IMR-90 (cell line): ENCODE data around the gene SERPINA9. TPM values are rescaled to one million over a fixed set of nuclear protein-coding genes. Genes with fewer than 3 reads are reported as not detected.

Source experiments
- ATAC-seq: fragments of 200-7000 bp; cut with Tn5 transposase; 2 replicates; pipeline ENCODE4 v1.9.1; 2020; ENCODE audit warnings: low read depth, mild to moderate bottlenecking, moderate library complexity
- BruUV-seq: library from RNA; stranded (reverse); fragments of 400-500 nt; replicated peaks from 2 replicates; lab custom pipeline; 2021; lab: Mats Ljungman, UMichigan
- CTCF ChIA-PET: fragments of 300-600 bp; formaldehyde crosslinking; extraction: SDS; loops from one replicate; lab custom pipeline; 2021; ENCODE audit warnings: antibody characterized with exemption; lab: Yijun Ruan, JAX
- POLR2A ChIA-PET: fragments of 300-600 bp; sonication (Branson Sonifier 250); formaldehyde crosslinking; loops from one replicate; lab custom pipeline; 2022; ENCODE audit warnings: antibody characterized with exemption; ENCODE audit not compliant: unreplicated experiment; lab: Charles Lee
- DNase-seq: peaks from one replicate; pipeline ENCODE4 v3.0.0; 2013
- H2AFZ ChIP-seq: replicated peaks from 2 replicates; pipeline ENCODE3; 2013; ENCODE audit warnings: low read length, mild to moderate bottlenecking; ENCODE audit not compliant: poor library complexity
- H2AK5ac ChIP-seq: 2 replicates; pipeline ENCODE4 v1.6.1; 2013; ENCODE audit warnings: low read depth, low read length, inconsistent platforms
- H2AK9ac ChIP-seq: replicated peaks from 2 replicates; pipeline ENCODE3; 2013; ENCODE audit warnings: mild to moderate bottlenecking, low read depth, low read length, moderate library complexity; ENCODE audit not compliant: poor library complexity
- H2BK120ac ChIP-seq: 2 replicates; pipeline ENCODE4 v1.6.1; 2013; ENCODE audit warnings: low read depth, low read length, inconsistent platforms
- H2BK15ac ChIP-seq: 3 replicates; pipeline ENCODE4 v1.6.1; 2013; ENCODE audit warnings: low read depth, low read length, inconsistent platforms
- H2BK20ac ChIP-seq: 2 replicates; pipeline ENCODE4 v1.6.1; 2013; ENCODE audit warnings: low read depth, mild to moderate bottlenecking, inconsistent platforms, low read length, moderate library complexity
- H2BK5ac ChIP-seq: 2 replicates; pipeline ENCODE4 v1.6.1; 2013; ENCODE audit warnings: mild to moderate bottlenecking, low read depth, low read length, inconsistent platforms; ENCODE audit not compliant: poor library complexity, severe bottlenecking
- H3K14ac ChIP-seq: replicated peaks from 2 replicates; pipeline ENCODE4 v1.6.1; 2013; ENCODE audit warnings: low read depth, low read length, inconsistent platforms
- H3K18ac ChIP-seq: 2 replicates; pipeline ENCODE4 v1.6.1; 2013; ENCODE audit warnings: low read depth, low read length, control low read depth
- H3K23ac ChIP-seq: 2 replicates; pipeline ENCODE4 v1.6.1; 2013; ENCODE audit warnings: low read depth, low read length, inconsistent platforms
- H3K27ac ChIP-seq: 2 replicates; pipeline ENCODE4 v1.5.1; 2013; ENCODE audit warnings: mild to moderate bottlenecking, control low read depth, low read length; ENCODE audit not compliant: insufficient read depth
- H3K27me3 ChIP-seq: 2 replicates; pipeline ENCODE4 v1.6.1; 2013; ENCODE audit warnings: low read length; ENCODE audit not compliant: control insufficient read depth, insufficient read depth
- H3K36me3 ChIP-seq: 2 replicates; pipeline ENCODE4 v1.6.1; 2013; ENCODE audit warnings: low read length, mixed read lengths; ENCODE audit not compliant: control insufficient read depth, insufficient read depth
- H3K4ac ChIP-seq: 2 replicates; pipeline ENCODE4 v1.6.1; 2013; ENCODE audit warnings: low read depth, low read length, inconsistent platforms
- H3K4me1 ChIP-seq: 2 replicates; pipeline ENCODE4 v1.6.1; 2013; ENCODE audit warnings: low read length, mixed read lengths; ENCODE audit not compliant: control insufficient read depth, insufficient read depth
- H3K4me2 ChIP-seq: 2 replicates; pipeline ENCODE4 v1.6.1; 2013; ENCODE audit warnings: low read depth, mild to moderate bottlenecking, control low read depth, low read length, moderate library complexity
- H3K4me3 ChIP-seq: 2 replicates; pipeline ENCODE4 v1.5.1; 2013; ENCODE audit warnings: low read depth, mild to moderate bottlenecking, control low read depth, low read length, moderate library complexity; ENCODE audit not compliant: insufficient read depth
- H3K56ac ChIP-seq: 2 replicates; pipeline ENCODE4 v1.6.1; 2013; ENCODE audit warnings: low read length, inconsistent platforms; ENCODE audit not compliant: insufficient read depth; ENCODE audit errors: extremely low read depth
- H3K79me1 ChIP-seq, 2 experiments: 2 replicates each; pipeline ENCODE4 v1.6.1; 2013; ENCODE audit warnings: low read length in 2 of 2, inconsistent platforms in 1 of 2, low read depth in 1 of 2
- H3K9ac ChIP-seq: 2 replicates; pipeline ENCODE4 v1.6.1; 2013; ENCODE audit warnings: low read depth, low read length, control low read depth
- H3K9me1 ChIP-seq: 2 replicates; pipeline ENCODE4 v1.6.1; 2013; ENCODE audit warnings: low read length, inconsistent platforms; ENCODE audit not compliant: insufficient read depth
- H3K9me3 ChIP-seq: 2 replicates; pipeline ENCODE4 v1.6.1; 2013; ENCODE audit warnings: low read length; ENCODE audit not compliant: control insufficient read depth, insufficient read depth
- H4K20me1 ChIP-seq: 2 replicates; pipeline ENCODE4 v1.6.1; 2013; ENCODE audit warnings: low read length, inconsistent platforms; ENCODE audit not compliant: insufficient read depth
- H4K5ac ChIP-seq: 2 replicates; pipeline ENCODE4 v1.6.1; 2013; ENCODE audit warnings: mild to moderate bottlenecking, low read depth, low read length, control low read depth
- H4K8ac ChIP-seq, 2 experiments: 2 replicates each; pipeline ENCODE4 v1.6.1; 2013; ENCODE audit warnings: low read depth in 2 of 2, low read length in 2 of 2, control low read depth in 1 of 2, inconsistent platforms in 1 of 2
- H4K91ac ChIP-seq: 2 replicates; pipeline ENCODE4 v1.6.1; 2013; ENCODE audit warnings: low read depth, low read length, inconsistent platforms; ENCODE audit not compliant: insufficient read depth
- BHLHE40 ChIP-seq: fragments of 150-350 bp; IDR thresholded peaks from 2 replicates; pipeline ENCODE4 v1.6.1; 2016; ENCODE audit warnings: mild to moderate bottlenecking, low read depth, low read length
- CEBPB ChIP-seq: IDR thresholded peaks from 2 replicates; pipeline ENCODE4 v1.6.1; 2012; ENCODE audit warnings: low read depth, low read length, improper control_type of control experiment
- CHD1 ChIP-seq: IDR thresholded peaks from 2 replicates; pipeline ENCODE4 v1.6.1; 2012; ENCODE audit warnings: low read depth, low read length, improper control_type of control experiment
- FOS ChIP-seq: fragments of 150-350 bp; IDR thresholded peaks from 2 replicates; pipeline ENCODE4 v1.6.1; 2016; ENCODE audit warnings: low read depth, low read length
- MAFK ChIP-seq: IDR thresholded peaks from 2 replicates; pipeline ENCODE4 v1.6.1; 2012; ENCODE audit warnings: low read depth, low read length, improper control_type of control experiment
- MAZ ChIP-seq: IDR thresholded peaks from 2 replicates; pipeline ENCODE4 v1.6.1; 2012; ENCODE audit warnings: low read depth, mild to moderate bottlenecking, low read length, improper control_type of control experiment, moderate library complexity, borderline replicate concordance
- MXI1 ChIP-seq: IDR thresholded peaks from 2 replicates; pipeline ENCODE4 v1.6.1; 2012; ENCODE audit warnings: low read depth, mild to moderate bottlenecking, low read length, moderate library complexity, borderline replicate concordance
- NFE2L2 ChIP-seq: fragments of 150-350 bp; IDR thresholded peaks from 2 replicates; pipeline ENCODE4 v1.6.1; 2016; ENCODE audit warnings: low read depth, mild to moderate bottlenecking, low read length
- POLR2A ChIP-seq: IDR thresholded peaks from 2 replicates; pipeline ENCODE4 v1.6.1; 2012; ENCODE audit warnings: mild to moderate bottlenecking, low read depth, low read length
- RAD21 ChIP-seq: IDR thresholded peaks from 2 replicates; pipeline ENCODE4 v1.6.1; 2012; ENCODE audit warnings: low read length, improper control_type of control experiment
- RCOR1 ChIP-seq: IDR thresholded peaks from 2 replicates; pipeline ENCODE4 v1.6.1; 2012; ENCODE audit warnings: mild to moderate bottlenecking, low read length, improper control_type of control experiment; ENCODE audit not compliant: insufficient replicate concordance
- RFX5 ChIP-seq: IDR thresholded peaks from 2 replicates; pipeline ENCODE4 v1.8.0; 2012; ENCODE audit warnings: low read depth, mild to moderate bottlenecking, low read length, moderate library complexity
- SMC3 ChIP-seq: fragments of 150-350 bp; IDR thresholded peaks from 2 replicates; pipeline ENCODE4 v1.6.1; 2016; ENCODE audit warnings: low read depth, mild to moderate bottlenecking, antibody characterized with exemption, low read length, moderate library complexity
- WGBS, 2 experiments: methylation state at CpG; one replicate each; pipeline versions ENCODE4 v1.1.5 to v1.1.7; 2013; ENCODE audit warnings: missing lambda C conversion rate in 2 of 2; ENCODE audit not compliant: insufficient read length in 1 of 2; ENCODE audit errors: extremely low coverage in 2 of 2; 5-methylcytosine and 5-hydroxymethylcytosine counted together
- dilution Hi-C: fragments of 300-500 bp; cut with HindIII; formaldehyde crosslinking; loops from one replicate; pipeline ENCODE4 v1.14.3; 2018; ENCODE audit warnings: low sequenced_read_pairs; ENCODE audit not compliant: unreplicated experiment
- in situ Hi-C: fragments of 300-500 bp; cut with MboI; formaldehyde crosslinking; loops from 3 replicates; pipeline ENCODE4 v1.14.3; 2019; ENCODE audit warnings: low sequenced_read_pairs, inconsistent platforms, mixed read lengths
- intact Hi-C: fragments of 100-400 bp; cut with micrococcal nuclease; formaldehyde crosslinking; loops from 2 replicates; pipeline ENCODE4 v1.10.0; 2022
- polyA plus RNA-seq, 3 experiments: library from polyadenylated mRNA; depleted of rRNA; stranded (reverse); fragments of >200 nt; gene quantifications; 2 replicates each; pipeline ENCODE4 v1.2.3, GENCODE V29; 2012; ENCODE audit warnings: low replicate concordance in 1 of 3
- total RNA-seq: library from RNA; depleted of rRNA; stranded (reverse); fragments of >200 nt; gene quantifications from 2 replicates; pipeline ENCODE4 v1.2.3, GENCODE V29; 2012
- TF ChIP-seq, protein P1 (sequence below): conservative IDR thresholded peaks from 2 replicates; pipeline ENCODE4 v1.5.1; 2012; ENCODE audit warnings: mild to moderate bottlenecking, low read depth, low read length, improper control_type of control experiment
- TF ChIP-seq, protein P2 (sequence below): fragments of 150-350 bp; IDR thresholded peaks from 2 replicates; pipeline ENCODE4 v1.6.1; 2016; ENCODE audit warnings: low read depth, mild to moderate bottlenecking, low read length, moderate library complexity, borderline replicate concordance
- TF ChIP-seq, protein P3 (sequence below): fragments of 150-350 bp; IDR thresholded peaks from 2 replicates; pipeline ENCODE4 v1.6.1; 2017; ENCODE audit warnings: mild to moderate bottlenecking, antibody characterized with exemption, low read length, low read depth

SERPINA9 gene
- total and polyA plus RNA-seq, 2 of the 4 experiments (the other 2 are of a cell fraction), result 0.09 to 0.18 TPM

DNA sequence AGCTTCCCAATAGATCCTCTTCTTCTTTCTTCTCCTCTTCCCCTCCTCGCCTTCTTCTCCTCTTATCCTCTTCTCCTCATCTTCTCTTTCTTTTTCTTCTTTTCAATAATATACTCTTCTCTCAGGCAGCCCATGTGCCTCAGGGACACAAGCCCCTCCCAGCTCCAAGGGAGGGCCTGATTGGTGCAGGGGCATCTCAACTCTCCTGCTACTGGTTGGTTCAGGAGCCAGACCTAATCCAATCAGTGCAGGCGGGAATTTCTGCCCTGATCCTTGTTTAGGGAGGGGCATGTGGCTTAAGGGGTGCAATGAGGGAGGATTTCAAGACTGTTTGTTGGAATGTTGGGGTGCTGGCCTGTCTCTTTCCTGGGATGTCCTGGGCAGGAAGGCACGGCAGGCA is 24.3 kb upstream of the SERPINA9 start:
- Histone ChIP-seq H4K91ac (no peak overlapping the region), H3K4me3 (no peak overlapping the region), H3K36me3 (no peaks in the 10 kb centered on the region), H2AFZ (no peak overlapping the region), H2BK5ac (no peak overlapping the region), H3K27ac (no peak overlapping the region), H4K5ac (no peak overlapping the region), H3K14ac (no peak overlapping the region), H3K79me1 (no peaks in the 10 kb centered on the region), H4K8ac (no peak overlapping the region), H2AK9ac (no peak overlapping the region), H2BK20ac (no peak overlapping the region), H3K4me1 (no peaks in the 10 kb centered on the region), H3K9me3 (0 out of 2 replicates have a peak, but pooled peaks cover 2% of the 10 kb centered on the region), H3K27me3 (no peaks in the 10 kb centered on the region), H2BK120ac (no peak overlapping the region), H2BK15ac (no peak overlapping the region), H3K4ac (no peak overlapping the region), H3K4me2 (no peak overlapping the region), H2AK5ac (no peak overlapping the region), H3K9me1 (no peaks in the 10 kb centered on the region), H4K20me1 (no peaks in the 10 kb centered on the region), H3K56ac (no peak overlapping the region), H3K18ac (no peak overlapping the region), H3K9ac (no peak overlapping the region), H3K23ac (no peak overlapping the region)
- no TSS peak for BruUV-seq
- ChIA-PET POLR2A (no interaction called here), CTCF (interaction anchor here (1.4 kb wide), 1 partner anchor 14 kb away, joined by 5 read pairs; no protein-coding TSS in a partner anchor)
- no peak for DNase-seq
- intact Hi-C loops (no loop called here), dilution Hi-C loops (no loop called here), in situ Hi-C loops (no loop called here)
- no peak for ATAC-seq
- TF ChIP-seq CHD1, result no peak
- TF ChIP-seq MXI1, result no peak
- TF ChIP-seq, protein P1, sequence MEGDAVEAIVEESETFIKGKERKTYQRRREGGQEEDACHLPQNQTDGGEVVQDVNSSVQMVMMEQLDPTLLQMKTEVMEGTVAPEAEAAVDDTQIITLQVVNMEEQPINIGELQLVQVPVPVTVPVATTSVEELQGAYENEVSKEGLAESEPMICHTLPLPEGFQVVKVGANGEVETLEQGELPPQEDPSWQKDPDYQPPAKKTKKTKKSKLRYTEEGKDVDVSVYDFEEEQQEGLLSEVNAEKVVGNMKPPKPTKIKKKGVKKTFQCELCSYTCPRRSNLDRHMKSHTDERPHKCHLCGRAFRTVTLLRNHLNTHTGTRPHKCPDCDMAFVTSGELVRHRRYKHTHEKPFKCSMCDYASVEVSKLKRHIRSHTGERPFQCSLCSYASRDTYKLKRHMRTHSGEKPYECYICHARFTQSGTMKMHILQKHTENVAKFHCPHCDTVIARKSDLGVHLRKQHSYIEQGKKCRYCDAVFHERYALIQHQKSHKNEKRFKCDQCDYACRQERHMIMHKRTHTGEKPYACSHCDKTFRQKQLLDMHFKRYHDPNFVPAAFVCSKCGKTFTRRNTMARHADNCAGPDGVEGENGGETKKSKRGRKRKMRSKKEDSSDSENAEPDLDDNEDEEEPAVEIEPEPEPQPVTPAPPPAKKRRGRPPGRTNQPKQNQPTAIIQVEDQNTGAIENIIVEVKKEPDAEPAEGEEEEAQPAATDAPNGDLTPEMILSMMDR, result no peak
- TF ChIP-seq POLR2A, result no peak
- TF ChIP-seq CEBPB, result no peak
- TF ChIP-seq, protein P2, sequence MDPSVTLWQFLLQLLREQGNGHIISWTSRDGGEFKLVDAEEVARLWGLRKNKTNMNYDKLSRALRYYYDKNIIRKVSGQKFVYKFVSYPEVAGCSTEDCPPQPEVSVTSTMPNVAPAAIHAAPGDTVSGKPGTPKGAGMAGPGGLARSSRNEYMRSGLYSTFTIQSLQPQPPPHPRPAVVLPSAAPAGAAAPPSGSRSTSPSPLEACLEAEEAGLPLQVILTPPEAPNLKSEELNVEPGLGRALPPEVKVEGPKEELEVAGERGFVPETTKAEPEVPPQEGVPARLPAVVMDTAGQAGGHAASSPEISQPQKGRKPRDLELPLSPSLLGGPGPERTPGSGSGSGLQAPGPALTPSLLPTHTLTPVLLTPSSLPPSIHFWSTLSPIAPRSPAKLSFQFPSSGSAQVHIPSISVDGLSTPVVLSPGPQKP, result no peak
- no peak for TF ChIP-seq NFE2L2
- TF ChIP-seq RCOR1, result no peak
- TF ChIP-seq SMC3, result no peak
- TF ChIP-seq, protein P3, sequence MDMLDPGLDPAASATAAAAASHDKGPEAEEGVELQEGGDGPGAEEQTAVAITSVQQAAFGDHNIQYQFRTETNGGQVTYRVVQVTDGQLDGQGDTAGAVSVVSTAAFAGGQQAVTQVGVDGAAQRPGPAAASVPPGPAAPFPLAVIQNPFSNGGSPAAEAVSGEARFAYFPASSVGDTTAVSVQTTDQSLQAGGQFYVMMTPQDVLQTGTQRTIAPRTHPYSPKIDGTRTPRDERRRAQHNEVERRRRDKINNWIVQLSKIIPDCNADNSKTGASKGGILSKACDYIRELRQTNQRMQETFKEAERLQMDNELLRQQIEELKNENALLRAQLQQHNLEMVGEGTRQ, result no peak
- no peak for TF ChIP-seq RFX5
- no peak for TF ChIP-seq FOS
- TF ChIP-seq RAD21, result no peak
- TF ChIP-seq BHLHE40, result no peak
- no peak for TF ChIP-seq MAFK
- TF ChIP-seq MAZ, result no peak
- 60 to 100% methylated on average over 1 of the region's 3 CpGs for WGBS, 2 experiments
